ENCODE results near the gene SLC9A9.

Gene SLC9A9

GRCh38 chr3:143302638-143303171 is 545.6 kb downstream of the SLC9A9 start:
- no peak for DNase-seq (ENCODE audit: low spot score)
- no peak for TF ChIP-seq CTCF (IDR thresholded peaks at IDR 0.05; ENCODE audit: extremely low read depth, missing control alignments)

- no peak for TF ChIP-seq CTCF (IDR thresholded peaks at IDR 0.05; ENCODE audit: extremely low read depth, missing control alignments)
- no peak for DNase-seq (ENCODE audit: low spot score)
Observed at GRCh38 chr3:143301031-143301901, 547.0 kb downstream of the SLC9A9 start.

- TF ChIP-seq CTCF (IDR thresholded peaks at IDR 0.05; ENCODE audit: extremely low read depth, missing control alignments) = no peak
- DNase-seq (ENCODE audit: low spot score) = no peak
Observed at GRCh38 chr3:143298886-143299535, 549.3 kb downstream of the SLC9A9 start.

GRCh38 chr3:143298380-143298779 is 549.9 kb downstream of the SLC9A9 start:
- no peak for TF ChIP-seq CTCF (IDR thresholded peaks at IDR 0.05; ENCODE audit: extremely low read depth, missing control alignments)
- no peak for DNase-seq (ENCODE audit: low spot score)

- no peak for TF ChIP-seq CTCF (IDR thresholded peaks at IDR 0.05; ENCODE audit: extremely low read depth, missing control alignments)
Observed at GRCh38 chr3:143295201-143296080, 552.8 kb downstream of the SLC9A9 start.

GRCh38 chr3:143294188-143294587 is 554.1 kb downstream of the SLC9A9 start:
- peak; percentile 24 for DNase-seq (ENCODE audit: low spot score)
- no peak for TF ChIP-seq CTCF (IDR thresholded peaks at IDR 0.05; ENCODE audit: extremely low read depth, missing control alignments)

More at GRCh38 chr3:143295201-143296080, 552.8 kb downstream of the SLC9A9 start:
- DNase-seq (ENCODE audit: low spot score) = no peak

Measured in GM20000 (cell line).